Measurements from ENCODE around the gene SLCO2A1. TPM values are rescaled to one million over a fixed set of nuclear protein-coding genes. Genes with fewer than 3 reads are reported as not detected.
A peak's percentile ranks its signal among the peaks of the same experiment; 100 is the strongest.
"Not testable (repeated sequence)": the region's sequence is repeated elsewhere in the genome, so short reads cannot be mapped to it uniquely, and the experiment has no call there.

Gene SLCO2A1
- 4.9 and 10.7 TPM in 2 replicates for total RNA-seq

DNA sequence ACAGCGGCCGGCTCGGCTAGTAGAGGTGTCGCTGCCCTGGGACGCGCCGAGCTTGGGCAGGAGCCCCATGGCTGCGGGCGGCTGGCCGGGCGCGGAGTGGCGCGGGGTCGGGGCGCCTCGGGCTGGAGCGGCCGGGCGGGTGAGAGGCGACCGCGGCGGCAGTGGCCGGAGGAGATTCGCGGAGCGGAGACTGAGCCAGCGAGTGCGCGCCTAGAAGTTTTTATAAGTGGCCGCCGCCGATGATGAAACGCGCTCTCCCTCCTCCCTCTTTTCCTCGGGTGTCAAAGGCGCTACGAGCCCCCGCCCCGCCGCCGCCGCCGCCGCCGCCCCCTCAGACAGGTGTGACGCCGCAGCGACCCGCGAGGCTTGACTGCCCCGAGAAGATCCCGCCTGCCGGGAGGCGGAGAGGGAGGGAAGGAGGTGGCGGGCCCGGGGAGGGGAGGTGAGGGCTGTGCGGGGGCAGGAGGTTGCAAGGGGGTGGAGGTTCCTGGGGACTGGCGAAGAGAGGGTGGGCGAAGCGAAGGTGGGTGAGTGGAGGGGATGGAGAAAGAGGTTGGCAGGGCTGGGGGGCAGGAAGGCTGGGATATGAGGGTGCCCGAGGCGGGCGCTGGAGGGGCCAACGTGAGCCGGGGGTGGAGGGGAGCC is at the start of gene SLCO2A1:
Gene SLCO2A1, minus strand, starts transcription at position 192 of the 645 bp plus-strand sequence. Its CDS starts 123 bp downstream, at position 69.
- peak; percentile 51 for DNase-seq

DNA sequence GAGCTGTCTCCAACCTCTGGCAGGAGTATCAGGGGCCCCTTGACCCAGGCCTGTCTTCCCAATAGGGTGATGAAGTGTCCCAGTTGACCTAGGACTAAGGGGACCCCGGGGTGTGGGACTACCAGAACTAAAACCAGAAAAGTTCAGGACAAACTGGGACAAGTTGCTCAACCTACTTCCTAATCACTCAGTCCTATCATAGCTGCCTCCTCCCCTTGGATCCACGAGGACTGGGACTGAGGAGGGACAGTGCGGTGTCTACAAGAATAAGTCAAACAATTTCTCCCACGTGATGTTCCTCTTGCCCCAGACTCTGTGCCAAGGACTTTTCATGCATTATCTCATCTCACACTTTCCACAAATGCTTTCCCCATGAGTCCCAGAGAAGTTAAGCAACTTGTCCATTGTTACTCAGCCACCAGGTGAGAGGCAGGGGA is 49.4 kb upstream of the SLCO2A1 start:
- DNase-seq, result no peak

DNA sequence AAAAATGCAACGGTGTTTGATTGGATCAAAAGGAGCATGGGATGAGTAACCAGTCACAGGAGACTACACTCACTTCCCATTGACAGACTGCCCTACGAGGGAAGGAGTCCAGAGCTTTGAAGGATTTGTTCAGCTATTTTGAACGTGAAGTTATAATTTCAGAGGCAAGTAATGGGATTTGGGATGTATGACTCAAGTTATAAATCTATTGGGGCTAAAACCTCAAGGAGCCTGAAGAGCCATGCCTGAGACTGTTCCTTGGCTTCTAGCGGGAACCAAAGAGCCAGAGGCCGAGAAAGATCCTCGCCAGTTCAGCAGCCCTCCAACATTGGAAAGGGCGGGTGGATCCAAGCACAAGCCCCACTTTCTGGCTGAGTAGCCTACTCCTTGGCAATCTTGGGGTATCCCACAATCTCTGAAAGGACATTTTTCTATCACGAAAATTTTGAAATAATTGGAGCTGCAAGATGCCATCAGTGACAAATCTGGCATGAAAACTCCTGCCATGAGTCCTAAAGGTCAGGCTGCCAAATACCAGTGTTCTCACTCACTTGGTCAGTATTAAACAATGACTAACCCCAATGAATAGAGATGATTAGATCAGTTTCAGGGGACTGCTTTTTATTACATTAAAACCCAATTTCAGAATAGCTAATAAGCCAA is 48.6 kb upstream of the SLCO2A1 start:
- DNase-seq, result no peak

DNA sequence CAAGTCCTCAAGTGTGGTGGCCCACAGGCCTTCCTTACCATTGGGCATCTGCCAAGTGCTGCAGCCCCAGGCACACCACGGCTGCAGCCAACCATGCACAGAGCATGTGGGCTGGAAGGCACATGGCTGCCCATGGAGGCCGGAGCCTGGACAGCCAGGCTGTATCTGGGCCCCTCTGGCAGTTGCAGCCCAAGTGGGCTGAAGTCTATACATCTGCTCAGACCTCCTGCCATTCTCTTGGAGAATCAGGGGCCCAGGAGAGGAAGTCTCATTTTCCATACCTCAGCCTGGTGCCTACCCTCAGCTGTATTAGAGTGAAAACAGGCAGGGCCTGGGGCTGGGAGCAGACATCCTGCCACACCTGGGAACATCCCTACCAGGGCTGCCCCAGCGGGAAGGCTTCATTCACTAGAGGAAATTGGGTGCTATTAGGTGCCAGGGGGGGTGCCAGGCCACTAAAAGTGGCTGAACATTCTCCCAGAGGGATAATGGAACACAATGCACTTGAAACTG is 48.0 kb upstream of the SLCO2A1 start:
- no peak for DNase-seq

DNA sequence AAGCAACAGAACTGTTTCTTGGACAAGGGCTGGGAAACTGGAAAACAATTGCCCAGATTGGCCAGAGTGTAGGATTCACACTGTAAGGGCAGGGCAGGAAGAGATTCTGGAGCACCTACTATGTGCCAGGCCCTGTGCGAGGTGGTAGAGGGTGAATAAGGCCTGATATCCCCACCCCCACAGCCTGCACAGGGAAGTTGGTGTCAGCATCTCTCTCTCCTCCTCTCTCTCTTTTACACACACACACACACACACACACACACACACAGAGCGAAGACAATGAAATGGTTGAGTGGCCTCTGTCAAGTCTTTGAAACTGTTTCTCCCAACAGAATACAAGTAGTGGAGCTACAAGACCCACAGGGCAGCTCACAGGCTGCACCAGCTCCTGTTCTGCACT is 47.1 kb upstream of the SLCO2A1 start:
- DNase-seq, result no peak

DNA sequence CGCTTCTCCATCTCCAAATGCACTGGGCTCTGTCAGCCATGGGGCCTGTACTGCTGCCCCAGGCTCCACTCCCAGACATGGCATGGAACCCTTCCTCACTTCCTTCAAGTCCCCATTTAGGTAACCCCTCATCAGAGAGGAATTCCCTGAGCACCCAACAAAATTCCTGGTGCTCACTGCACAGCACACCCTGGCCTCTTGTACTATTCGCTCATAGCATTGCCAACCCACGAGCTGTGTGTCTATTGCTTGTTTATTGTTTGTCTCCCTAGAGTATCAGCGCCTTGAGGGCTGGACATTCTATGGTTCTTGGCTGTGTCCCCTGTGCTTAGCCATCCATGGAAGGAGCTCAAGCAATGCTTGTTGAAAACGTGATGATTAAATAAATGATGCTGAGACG is 46.1 kb upstream of the SLCO2A1 start:
- DNase-seq, result no peak

DNA sequence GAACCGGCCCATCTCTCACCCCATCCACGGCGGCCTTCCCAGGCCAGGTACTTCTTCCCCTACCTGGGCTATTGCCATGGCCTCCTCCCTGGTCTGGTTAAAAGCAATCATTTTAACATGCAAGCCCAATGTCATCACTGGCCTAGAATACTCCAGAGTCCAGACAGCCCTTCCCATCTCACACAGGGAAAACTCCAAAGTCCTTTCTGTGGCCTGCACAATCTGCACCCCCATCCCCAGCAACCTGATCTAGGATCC is 45.8 kb upstream of the SLCO2A1 start:
- no peak for DNase-seq

DNA sequence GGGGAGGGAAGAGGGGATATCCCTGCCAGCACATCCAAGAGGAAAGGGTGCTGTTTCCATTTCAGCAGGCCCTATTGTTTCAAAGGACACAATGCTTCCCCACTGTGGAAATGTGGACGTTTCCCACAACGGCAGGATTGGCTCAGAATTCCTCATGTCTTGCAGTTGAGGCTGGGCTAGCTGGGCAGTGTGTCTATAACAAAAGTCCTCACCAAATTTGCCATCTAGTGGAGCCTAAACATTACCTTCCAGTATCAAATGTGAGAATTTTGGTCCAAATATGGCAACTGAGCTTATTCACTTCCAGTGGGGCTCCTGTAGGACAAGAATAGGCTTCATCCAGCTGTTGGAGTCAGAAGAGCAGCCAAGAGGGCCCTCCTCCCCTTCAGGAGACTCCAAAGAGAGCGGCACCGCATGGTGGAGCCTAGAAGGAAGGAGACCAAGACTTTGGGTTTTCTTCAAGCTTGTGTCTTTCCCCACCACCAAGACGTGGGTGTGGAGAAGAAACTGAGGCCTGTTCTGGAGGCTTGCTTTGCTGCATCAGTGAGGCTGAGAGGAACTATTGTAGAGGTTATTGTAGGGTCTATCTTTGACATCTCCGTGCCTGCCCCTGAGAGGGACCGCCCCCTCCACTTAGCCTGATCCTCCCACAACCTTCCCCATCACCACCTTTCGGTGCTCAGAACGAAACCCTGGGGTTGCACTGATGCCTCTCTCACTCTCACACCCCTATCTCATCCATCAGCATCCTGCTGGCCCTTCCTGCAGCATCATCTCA is 45.3 kb upstream of the SLCO2A1 start:
- peak; percentile 62 for DNase-seq

DNA sequence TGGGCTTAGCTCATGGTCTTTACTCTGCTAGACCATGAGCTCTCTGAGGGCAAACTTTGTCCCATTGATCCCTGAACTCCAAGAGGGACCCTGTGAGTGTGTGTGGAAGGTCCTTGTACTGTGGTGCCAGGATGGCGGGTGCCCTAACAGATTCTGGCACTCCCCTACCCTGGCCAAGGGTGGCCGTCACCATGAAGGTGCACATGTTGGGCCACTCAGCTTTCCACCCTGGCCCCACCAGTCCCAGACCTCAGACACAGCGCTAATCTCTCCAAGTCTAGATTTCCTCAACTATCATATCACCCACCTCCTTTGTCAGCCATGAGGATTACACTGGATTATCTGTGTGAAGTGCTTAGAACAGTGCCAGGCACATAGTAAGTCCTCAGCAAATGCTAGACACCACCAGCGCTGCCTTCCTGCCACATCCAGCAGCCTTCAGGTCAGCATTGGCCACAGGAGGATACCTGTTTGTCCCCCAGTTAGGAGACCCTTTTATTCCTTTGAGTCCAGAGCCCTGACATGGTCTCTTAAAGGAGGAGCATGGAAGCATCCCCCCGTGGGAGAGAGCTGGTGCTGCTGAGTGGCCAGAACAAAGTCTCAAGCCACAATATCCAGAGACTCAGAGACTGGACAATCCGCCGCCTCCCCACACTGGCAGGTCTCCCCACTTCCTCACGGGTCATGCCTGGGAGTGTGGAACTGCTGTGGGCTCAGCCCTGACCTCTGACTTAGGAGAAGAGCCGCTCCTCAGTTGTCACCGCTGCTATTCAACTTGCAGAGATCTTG is 44.5 kb upstream of the SLCO2A1 start:
- no peak for DNase-seq

DNA sequence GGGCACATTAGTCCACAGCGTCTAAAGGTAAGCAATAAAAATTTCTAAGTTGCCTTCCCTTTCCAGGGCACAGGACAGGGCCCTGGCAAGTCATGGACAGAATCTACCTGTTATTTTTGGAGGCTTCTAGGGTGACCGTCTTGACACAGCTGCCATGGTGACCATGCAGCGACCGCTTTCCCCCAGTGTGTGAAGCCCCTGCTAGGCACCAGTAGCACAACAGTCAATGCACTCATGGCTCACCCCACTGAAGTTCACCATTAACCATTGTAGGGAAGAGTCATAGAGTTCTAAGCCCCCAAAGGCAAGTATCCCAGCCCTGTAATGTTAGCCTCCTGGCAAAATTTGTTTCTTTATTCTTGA is 43.8 kb upstream of the SLCO2A1 start:
- no peak for DNase-seq

DNA sequence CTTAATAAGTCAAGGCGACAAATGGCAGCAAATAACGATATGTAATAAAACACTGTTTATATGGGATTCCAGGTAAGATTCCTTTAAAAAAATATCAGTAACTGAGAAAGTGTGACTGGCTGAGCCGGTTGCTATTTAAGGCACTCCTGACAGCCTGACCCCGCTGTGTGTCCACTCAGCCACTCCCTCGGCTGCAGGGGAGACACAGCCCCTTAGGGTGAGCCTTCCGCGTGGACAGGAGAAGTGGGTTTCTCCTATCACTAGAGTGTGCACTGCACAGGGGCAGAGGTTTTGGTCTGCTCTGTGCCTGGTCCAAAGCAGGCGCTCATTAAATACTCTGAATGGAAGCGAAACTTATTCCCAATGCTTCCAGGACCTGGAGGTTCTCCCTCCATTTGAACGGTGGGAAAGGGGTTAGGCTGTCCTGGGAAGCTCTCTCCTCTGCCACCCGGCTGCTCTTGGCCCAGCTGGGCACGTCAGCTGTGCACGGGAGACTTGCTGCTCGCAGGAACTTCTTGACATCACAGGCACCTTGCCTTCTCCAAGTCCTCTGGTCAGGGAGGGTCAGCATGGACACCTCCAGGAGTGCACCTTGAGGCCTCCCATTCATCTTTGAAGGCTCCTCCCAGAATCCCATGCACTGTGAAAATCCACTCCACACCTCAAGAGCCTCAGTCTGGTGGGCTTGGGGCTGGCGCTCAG is 43.3 kb upstream of the SLCO2A1 start:
- no peak for DNase-seq

DNA sequence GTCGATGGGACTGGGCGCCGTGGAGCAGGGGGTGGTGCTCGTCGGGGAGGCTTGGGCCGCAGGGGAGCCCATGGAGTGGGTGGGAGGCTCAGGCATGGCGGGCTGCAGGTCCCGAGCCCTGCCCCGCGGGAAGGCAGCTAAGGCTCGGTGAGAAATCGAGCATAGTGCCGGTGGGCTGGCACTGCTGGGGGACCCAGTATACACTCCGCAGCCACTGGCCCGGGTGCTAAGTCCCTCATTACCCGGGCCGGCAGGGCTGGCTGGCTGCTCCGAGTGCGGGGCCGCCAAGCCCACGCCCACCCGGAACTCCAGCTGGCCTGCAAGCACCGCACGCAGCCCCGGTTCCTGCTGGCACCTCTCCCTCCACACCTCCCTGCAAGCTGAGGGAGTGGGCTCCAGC is 40.6 kb upstream of the SLCO2A1 start:
- DNase-seq, result not testable (repeated sequence)

DNA sequence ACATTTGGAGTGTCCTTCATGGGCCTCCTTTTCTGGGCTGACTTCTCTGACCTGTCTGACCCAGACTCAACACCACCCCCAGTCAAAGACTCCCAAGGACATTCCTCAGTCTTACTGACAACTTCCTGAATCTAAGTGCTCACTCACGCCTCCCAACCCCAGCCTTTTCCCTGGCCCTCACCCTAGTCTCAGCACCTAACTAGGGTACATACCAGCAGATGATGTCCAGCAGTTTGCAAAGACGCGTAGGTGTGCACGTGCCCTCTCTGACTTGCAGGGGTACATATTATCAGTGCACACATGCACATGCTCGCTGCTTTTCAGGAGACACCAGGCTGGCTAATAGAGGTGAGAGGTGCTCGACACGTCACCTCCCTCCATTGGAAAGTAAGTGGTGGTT is 38.7 kb upstream of the SLCO2A1 start:
- no peak for DNase-seq

DNA sequence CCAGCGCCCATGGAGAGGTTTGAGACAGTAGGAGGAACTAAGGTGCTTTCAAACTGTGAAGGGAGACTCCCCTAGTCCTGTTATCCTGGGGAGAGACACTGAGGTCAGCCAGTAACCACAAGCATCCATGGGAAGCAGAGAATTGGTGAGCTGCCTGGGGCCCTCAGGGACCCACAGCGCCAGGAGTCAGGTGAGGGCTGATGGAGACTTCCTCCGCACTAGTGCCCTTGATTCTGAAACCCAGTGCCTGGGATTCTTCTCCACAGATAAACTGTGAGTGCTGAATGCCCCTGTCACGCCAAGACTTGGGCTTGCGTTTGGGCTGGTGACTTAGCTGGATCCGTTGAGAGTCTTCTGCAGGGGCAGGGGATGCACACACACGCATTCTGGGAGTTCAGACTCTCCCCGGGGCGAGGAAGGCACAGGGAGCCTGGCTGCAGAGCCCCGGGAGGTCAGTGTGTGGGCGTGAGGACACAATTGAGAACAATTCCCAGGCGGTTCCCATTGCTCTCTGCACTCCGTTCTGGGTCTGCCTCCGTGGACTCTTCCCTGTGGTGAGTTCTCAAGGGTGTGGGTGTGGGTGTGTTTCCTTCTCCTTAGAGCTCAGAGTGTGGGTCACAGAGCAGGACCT is 37.9 kb upstream of the SLCO2A1 start:
- peak; percentile 32 for DNase-seq

DNA sequence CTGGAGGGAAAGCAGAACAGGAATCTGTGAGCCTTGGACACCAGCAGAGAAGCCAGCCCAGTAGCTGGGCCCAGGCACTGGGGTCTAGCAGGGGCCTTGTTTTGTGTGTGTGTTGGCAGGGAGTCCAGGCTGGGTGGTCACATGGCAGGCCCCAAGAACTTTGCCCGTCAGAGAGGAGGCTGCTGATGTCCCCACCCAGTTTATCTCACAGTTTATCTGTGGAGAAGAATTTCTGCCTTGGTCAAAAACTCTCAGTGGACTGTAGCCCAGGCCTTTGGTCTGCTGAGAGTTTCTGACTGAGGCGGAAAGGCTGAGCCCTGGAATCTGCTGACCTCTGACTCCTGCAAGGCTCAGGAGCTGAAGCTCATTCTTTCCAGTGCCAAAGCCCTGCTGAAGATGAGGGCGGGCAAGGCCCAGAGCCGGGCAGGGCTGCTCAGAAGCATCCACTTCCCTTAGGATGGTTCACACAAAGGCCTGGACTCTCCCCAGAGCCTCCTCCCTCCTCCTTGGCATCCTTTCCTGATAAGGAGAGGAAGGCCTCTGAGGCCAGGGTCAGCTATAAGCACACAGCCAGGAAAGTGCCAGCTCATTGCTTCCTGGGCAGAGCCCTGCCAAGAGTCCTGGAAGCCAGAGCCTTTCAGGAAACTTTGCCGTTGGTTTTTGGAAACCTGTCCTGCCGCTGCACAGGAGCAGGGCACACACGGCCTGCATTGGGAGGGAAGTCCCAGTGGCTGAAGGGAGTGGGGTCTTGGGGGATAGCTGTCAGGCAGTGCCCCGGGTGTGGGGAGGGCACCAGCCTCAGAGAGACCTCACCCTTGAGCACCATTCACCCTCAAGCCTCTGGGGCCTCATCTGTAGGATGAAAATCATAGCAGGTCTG is 37.2 kb upstream of the SLCO2A1 start:
- DNase-seq, result peak; percentile 86

DNA sequence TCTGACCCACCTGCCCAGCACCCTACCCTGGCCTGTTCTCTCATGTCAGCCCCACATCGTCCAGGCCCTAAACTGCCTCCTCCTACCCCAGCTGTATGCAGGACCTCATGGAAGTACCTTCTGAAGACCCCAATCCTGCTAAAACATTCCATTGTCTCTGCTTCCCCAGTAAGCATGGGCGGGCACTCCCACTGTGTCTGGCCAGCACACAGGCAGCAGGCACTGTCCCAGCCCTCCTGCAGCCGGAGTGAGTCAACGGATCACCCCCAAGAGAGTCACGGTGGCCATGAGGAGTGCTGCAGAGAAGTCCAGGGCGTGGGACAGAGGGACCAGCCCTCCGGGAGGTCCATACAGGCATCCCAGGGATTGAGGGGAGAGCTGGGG is 36.4 kb upstream of the SLCO2A1 start:
- peak; percentile 45 for DNase-seq

DNA sequence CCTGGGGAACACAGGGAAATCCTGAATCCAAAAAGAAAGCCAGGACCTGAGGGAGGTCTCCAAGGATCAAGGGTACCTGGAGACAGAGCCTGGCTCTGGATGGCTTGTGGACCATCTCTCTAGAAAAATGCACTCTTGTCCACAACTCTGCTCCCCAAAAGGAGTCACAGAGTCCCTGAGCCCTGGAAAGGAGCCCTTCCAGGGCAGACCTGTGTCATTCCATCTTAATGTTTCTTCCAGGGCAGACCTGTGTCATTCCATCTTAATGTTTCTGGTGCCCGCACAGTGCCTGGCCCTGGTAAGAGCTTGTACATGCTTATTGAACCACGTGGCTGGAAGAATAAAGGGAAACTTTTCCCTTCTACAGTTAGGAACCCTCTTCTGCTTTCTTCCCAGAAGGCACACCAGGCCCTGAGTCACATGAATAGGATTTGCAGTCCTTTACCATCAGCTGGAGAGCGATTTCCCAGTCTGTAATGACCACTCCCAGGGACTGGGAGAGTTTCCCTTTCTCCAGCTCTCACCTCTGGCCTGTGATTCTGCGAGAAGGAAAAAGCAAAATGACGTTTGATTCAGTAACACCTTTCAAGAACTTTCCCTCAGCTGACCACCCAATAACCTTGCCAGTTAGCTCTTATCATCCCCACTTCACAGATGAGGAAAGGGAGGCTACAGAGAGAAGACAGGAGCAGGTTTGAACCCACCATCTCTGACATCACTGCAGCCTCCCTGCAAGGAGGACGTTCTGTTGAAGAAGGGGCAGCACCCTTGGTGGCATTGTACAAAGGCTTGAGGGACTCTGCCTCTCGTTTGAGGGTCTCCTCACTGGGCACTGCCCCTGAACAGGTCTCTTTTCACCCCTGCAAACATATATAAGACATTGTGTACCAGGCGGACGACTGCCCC is 35.8 kb upstream of the SLCO2A1 start:
- no peak for DNase-seq

DNA sequence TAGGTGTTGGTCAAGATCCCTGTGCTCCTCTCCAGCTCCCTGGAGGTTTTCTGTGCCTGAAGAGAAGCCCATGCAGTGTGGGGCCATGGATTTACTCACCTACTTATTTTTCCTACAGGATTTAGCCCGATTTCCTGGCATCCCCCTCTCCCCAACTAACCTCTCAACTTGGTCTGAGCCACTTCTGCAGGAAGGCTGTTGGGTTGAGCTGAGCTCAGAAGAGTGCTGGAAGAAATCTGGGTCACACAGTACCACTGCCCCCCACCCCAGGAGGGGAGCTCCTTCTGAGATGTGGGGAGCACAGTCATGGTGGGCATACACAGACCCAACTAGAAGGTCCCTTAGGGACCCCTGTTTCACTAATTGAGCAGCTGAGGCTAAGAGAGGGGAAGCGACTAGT is 34.4 kb upstream of the SLCO2A1 start:
- DNase-seq, result no peak

DNA sequence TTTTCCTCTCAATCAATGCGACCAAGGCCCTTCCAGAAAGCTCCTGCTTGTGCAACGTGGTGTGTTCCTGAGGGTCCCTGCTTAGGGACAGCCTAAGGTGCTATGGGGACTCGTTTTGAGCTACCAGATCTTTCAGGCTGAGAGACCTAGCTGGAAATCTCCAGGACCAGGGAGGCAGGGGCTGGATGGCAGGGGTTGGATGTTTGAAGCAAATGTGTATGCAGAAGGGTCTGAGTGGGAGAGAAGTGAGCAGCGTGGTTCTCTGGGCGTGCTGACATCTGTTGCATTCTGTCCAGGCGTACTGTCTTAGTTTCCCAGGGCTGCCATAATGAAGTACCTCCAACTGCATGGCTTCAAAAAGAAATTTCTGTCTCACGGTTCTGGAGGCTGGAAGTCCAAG is 31.7 kb upstream of the SLCO2A1 start:
- no peak for DNase-seq
